GM18907 (cell line): Measurements from ENCODE around the gene LRRC25.
A peak's percentile ranks its signal among the peaks of the same experiment; 100 is the strongest.
"Not testable (repeated sequence)": the region's sequence is repeated elsewhere in the genome, so short reads cannot be mapped to it uniquely, and the experiment has no call there.

ENCODE experiments used
- ATAC-seq: cut with Tn5 transposase; IDR thresholded peaks from one replicate; pipeline ENCODE4 v1.9.1; 2021; ENCODE audit warnings: mild to moderate bottlenecking, moderate library complexity; ENCODE audit not compliant: unreplicated experiment

Gene LRRC25

GRCh38 chr19:18408053-18408476, 10.6 kb upstream of the LRRC25 start:
- ATAC-seq = peak; percentile 68

GRCh38 chr19:18406749-18407148, 9.3 kb upstream of the LRRC25 start:
- no peak for ATAC-seq

DNA sequence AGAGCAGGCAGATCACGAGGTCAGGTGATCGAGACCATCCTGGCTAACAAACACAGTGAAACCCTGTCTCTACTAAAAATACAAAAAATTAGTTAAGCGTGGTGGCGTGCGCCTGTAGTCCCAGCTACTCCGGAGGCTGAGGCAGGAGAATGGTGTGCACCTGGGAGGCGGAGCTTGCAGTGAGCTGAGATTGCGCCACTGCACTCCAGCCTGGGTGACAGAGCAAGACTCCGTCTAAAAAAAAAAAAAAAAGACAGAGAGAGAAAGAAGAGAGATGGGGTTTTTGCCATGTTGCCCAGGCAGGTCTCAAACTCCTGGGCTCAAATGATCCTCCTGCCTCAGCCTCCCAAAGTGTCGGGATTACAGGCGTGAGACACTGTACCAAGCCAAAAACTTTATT, 8.3 kb upstream of the LRRC25 start:
- not testable (repeated sequence) for ATAC-seq

DNA sequence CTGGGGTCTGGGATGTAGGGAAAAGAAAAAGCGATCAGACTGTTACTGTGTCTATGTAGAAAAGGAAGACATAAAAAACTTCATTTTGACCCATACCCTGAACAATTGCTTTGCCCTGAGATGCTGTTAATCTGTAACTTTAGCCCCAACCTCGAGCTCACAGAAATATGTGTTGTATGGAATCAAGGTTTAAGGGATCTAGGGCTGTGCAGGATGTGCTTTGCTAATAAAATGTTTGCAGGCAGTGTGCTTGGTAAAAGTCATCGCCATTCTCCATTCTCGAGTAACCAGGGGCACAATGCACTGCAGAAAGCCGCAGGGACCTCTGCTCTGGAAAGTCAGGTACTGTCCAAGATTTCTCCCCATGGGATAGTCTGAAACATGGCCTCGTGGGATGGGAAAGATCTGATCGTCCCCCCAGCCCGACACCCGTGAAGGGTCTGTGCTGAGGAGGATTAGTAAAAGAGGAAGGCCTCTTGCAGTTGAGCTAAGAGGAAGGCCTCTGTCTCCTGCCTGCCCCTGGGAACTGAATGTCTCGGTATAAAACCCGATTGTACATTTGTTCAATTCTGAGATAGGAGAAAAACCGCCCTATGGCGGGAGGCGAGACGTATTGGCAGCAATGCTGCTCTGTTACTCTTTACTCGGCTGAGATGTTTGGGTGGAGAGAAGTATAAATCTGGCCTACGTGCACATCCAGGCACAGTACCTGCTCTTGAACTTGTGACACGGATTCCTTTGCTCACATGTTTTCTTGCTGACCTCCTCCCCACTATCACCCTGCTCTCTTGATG, 5.2 kb upstream of the LRRC25 start:
- ATAC-seq = not testable (repeated sequence)

- no peak for ATAC-seq
Measured at GRCh38 chr19:18401580-18402112, 4.2 kb upstream of the LRRC25 start.

DNA sequence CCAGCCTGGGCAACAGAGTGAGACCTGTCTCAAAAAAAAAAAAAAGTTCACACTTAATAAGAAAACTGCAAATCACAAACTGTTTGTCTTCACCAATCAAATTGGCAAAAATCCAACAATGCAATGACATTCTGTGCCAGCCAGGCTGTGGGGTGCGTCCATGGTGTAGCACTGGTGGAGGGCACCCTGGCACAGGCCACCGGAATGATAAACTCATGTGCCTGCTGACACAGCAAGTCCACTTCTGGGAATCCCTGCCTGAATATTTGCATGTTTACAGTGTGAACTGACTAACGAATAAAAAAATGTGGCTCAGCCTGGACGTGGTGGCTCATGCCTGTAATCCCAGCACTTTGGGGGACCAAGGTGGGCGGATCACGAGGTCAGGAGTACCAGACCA, 1.6 kb upstream of the LRRC25 start:
- no peak for ATAC-seq

GRCh38 chr19:18396471-18397241, 766 bp downstream of the LRRC25 start:
- no peak for ATAC-seq

- no peak for ATAC-seq
Measured at GRCh38 chr19:18393836-18394235, 3.6 kb downstream of the LRRC25 start.

DNA sequence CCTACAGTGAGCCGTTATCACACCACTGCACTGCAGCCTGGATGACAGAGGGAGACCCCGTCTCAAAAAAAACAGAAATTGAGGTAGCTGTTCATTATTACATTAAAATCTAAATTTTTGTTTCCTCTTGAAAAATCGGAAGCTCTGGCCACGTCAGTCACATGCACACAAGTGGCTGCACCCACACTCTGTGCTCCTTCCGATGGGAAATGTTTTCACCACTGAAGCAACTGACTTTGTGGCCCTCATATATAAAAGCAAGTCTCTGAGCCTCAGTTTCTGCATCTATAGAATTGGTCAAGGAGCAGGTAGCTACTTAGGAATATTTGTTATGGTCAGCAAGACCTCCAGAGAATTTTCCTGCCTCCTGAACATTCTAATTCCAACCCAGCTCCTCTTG, 4.5 kb downstream of the LRRC25 start:
- no peak for ATAC-seq

GRCh38 chr19:18392417-18392816, 5.0 kb downstream of the LRRC25 start:
- ATAC-seq = no peak

DNA sequence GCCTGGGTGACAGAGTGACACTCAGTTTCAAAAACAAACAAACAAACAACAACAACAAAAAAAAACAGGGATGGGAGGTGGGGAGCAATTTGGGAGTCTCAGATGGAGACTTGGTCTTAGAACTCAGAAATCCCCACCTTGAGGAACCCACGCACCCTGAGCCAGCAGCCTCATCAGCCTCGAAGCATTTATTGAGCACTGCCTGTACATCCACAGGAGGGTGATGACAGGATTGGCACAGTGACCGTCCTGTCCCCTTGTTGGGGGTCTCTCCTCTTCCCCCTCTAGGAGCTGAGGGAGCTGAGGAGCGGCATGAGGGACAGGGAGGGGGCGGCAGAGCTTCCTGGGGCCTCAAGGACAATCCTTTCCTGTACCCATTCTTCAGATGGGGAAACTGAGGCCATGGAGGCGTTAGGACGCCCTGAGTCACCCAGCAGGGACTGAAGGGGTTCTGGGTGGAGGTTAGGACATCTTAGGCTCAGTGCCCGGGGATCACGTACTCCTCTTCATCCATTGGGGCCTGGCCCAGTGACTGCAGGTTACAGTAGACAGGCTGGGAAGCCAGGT, 5.8 kb downstream of the LRRC25 start:
- no peak for ATAC-seq

- ATAC-seq = no peak
Measured at GRCh38 chr19:18390065-18390907, 7.1 kb downstream of the LRRC25 start.

DNA sequence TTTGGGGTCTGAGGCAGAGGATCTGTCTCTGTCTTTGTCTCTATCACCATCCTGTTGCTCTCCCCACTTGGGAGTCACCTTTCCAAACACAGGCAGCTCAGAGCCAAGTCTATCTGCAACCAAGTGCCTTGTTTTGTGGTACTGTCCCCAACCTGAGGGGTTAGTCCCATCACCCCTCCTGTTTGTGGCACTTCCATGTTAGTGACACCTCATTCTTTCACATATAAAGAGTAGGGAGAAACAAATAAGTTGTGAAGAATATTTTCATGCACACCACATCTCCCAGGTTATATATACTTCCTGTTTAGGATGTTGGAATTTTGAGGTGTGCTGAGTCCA, 7.7 kb downstream of the LRRC25 start:
- ATAC-seq = no peak

- no peak for ATAC-seq
Measured at GRCh38 chr19:18388960-18389725, 8.3 kb downstream of the LRRC25 start.

DNA sequence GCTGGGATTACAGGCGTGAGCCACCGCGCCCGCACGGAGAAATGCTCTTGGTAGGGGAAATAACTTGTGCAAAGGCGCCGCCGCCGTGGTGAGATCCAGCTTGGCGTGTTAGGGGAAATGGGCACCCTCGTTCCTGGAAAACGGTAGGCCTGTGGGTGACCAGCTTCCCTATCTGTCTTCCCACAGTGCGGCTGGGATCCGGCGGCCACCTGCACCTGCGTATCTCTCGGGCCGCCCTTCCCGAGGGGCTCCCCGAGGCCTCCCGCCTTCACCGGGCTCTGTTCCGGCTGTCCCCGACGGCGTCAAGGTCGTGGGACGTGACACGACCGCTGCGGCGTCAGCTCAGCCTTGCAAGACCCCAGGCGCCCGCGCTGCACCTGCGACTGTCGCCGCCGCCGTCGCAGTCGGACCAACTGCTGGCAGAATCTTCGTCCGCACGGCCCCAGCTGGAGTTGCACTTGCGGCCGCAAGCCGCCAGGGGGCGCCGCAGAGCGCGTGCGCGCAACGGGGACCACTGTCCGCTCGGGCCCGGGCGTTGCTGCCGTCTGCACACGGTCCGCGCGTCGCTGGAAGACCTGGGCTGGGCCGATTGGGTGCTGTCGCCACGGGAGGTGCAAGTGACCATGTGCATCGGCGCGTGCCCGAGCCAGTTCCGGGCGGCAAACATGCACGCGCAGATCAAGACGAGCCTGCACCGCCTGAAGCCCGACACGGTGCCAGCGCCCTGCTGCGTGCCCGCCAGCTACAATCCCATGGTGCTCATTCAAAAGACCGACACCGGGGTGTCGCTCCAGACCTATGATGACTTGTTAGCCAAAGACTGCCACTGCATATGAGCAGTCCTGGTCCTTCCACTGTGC, 9.1 kb downstream of the LRRC25 start:
- peak; percentile 62 for ATAC-seq

DNA sequence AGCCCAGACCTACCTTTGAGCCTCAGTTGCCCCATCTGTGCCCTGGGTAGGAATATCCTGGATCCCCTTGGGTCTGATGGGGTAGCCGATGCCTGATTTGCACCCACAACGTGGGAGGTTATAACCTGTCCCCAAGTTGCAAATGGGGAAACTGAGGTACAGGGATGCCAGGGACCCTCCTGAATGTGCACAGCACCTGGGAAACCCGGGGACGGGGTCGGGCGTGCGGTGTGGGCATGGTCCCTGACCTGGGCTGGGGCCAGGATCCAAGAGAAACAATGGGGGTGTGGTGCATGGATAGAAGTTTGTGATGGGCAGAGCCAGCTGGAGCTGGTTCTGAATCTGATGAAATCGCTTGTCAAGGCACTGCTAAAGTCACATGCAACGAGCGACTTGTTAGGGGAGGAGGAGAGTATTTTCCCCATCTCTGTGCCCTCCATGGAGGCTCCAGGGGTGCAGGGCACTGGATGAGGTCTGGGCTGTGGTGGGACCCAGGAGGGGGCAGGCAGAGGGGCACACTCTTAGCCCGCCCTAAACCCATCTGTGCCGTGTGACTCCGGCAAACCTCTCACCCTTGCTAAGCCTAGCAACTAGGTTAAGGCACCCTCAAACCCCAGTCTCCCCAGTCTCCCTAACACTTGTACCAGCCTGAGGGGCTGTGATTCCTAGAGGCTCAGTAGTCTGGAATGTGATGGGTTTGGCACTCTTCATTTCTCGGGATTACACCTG, 10.7 kb downstream of the LRRC25 start:
- no peak for ATAC-seq

GRCh38 chr19:18385675-18386542, 11.5 kb downstream of the LRRC25 start, which contains the start of gene GDF15:
Gene GDF15 (plus strand): TSS chr19:18386158. CDS start chr19:18386190, 32 bp downstream.
- no peak for ATAC-seq

DNA sequence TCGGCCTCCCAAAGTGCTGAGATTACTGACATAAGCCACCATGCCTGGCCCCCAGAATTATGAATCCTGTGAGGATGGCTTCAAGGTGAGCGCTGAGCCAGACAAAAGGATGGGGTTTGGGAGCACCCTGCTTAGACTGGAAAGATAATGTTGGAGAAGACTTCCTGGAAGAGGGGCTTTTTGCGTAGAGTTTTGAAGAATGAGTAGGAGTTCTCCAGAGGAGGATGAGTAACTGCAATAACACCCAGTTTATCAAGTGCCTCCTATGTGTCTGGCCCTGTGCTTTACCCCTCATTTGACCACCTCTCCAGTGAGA, 12.1 kb downstream of the LRRC25 start:
- no peak for ATAC-seq
